IMR-90 (cell line): Measurements from ENCODE around the gene PARD3. TPM values are rescaled to one million over a fixed set of nuclear protein-coding genes. Genes with fewer than 3 reads are reported as not detected.

Experiments
- ATAC-seq: fragments of 200-7000 bp; cut with Tn5 transposase; 2 replicates; pipeline ENCODE4 v1.9.1; 2020; ENCODE audit warnings: low read depth, mild to moderate bottlenecking, moderate library complexity
- BruUV-seq: library from RNA; stranded (reverse); fragments of 400-500 nt; replicated peaks from 2 replicates; lab custom pipeline; 2021; lab: Mats Ljungman, UMichigan
- CTCF ChIA-PET: fragments of 300-600 bp; formaldehyde crosslinking; extraction: SDS; loops from one replicate; lab custom pipeline; 2021; ENCODE audit warnings: antibody characterized with exemption; lab: Yijun Ruan, JAX
- POLR2A ChIA-PET: fragments of 300-600 bp; sonication (Branson Sonifier 250); formaldehyde crosslinking; loops from one replicate; lab custom pipeline; 2022; ENCODE audit warnings: antibody characterized with exemption; ENCODE audit not compliant: unreplicated experiment; lab: Charles Lee
- DNase-seq: peaks from one replicate; pipeline ENCODE4 v3.0.0; 2013
- H2AFZ ChIP-seq: replicated peaks from 2 replicates; pipeline ENCODE3; 2013; ENCODE audit warnings: low read length, mild to moderate bottlenecking; ENCODE audit not compliant: poor library complexity
- H2AK5ac ChIP-seq: 2 replicates; pipeline ENCODE4 v1.6.1; 2013; ENCODE audit warnings: low read depth, low read length, inconsistent platforms
- H2AK9ac ChIP-seq: replicated peaks from 2 replicates; pipeline ENCODE3; 2013; ENCODE audit warnings: mild to moderate bottlenecking, low read depth, low read length, moderate library complexity; ENCODE audit not compliant: poor library complexity
- H2BK120ac ChIP-seq: 2 replicates; pipeline ENCODE4 v1.6.1; 2013; ENCODE audit warnings: low read depth, low read length, inconsistent platforms
- H2BK15ac ChIP-seq: 3 replicates; pipeline ENCODE4 v1.6.1; 2013; ENCODE audit warnings: low read depth, low read length, inconsistent platforms
- H2BK20ac ChIP-seq: 2 replicates; pipeline ENCODE4 v1.6.1; 2013; ENCODE audit warnings: low read depth, mild to moderate bottlenecking, inconsistent platforms, low read length, moderate library complexity
- H2BK5ac ChIP-seq: 2 replicates; pipeline ENCODE4 v1.6.1; 2013; ENCODE audit warnings: mild to moderate bottlenecking, low read depth, low read length, inconsistent platforms; ENCODE audit not compliant: poor library complexity, severe bottlenecking
- H3K14ac ChIP-seq: replicated peaks from 2 replicates; pipeline ENCODE4 v1.6.1; 2013; ENCODE audit warnings: low read depth, low read length, inconsistent platforms
- H3K18ac ChIP-seq: 2 replicates; pipeline ENCODE4 v1.6.1; 2013; ENCODE audit warnings: low read depth, low read length, control low read depth
- H3K23ac ChIP-seq: 2 replicates; pipeline ENCODE4 v1.6.1; 2013; ENCODE audit warnings: low read depth, low read length, inconsistent platforms
- H3K27ac ChIP-seq: 2 replicates; pipeline ENCODE4 v1.5.1; 2013; ENCODE audit warnings: mild to moderate bottlenecking, control low read depth, low read length; ENCODE audit not compliant: insufficient read depth
- H3K27me3 ChIP-seq: 2 replicates; pipeline ENCODE4 v1.6.1; 2013; ENCODE audit warnings: low read length; ENCODE audit not compliant: control insufficient read depth, insufficient read depth
- H3K36me3 ChIP-seq: 2 replicates; pipeline ENCODE4 v1.6.1; 2013; ENCODE audit warnings: low read length, mixed read lengths; ENCODE audit not compliant: control insufficient read depth, insufficient read depth
- H3K4ac ChIP-seq: 2 replicates; pipeline ENCODE4 v1.6.1; 2013; ENCODE audit warnings: low read depth, low read length, inconsistent platforms
- H3K4me1 ChIP-seq: 2 replicates; pipeline ENCODE4 v1.6.1; 2013; ENCODE audit warnings: low read length, mixed read lengths; ENCODE audit not compliant: control insufficient read depth, insufficient read depth
- H3K4me2 ChIP-seq: 2 replicates; pipeline ENCODE4 v1.6.1; 2013; ENCODE audit warnings: low read depth, mild to moderate bottlenecking, control low read depth, low read length, moderate library complexity
- H3K4me3 ChIP-seq: 2 replicates; pipeline ENCODE4 v1.5.1; 2013; ENCODE audit warnings: low read depth, mild to moderate bottlenecking, control low read depth, low read length, moderate library complexity; ENCODE audit not compliant: insufficient read depth
- H3K56ac ChIP-seq: 2 replicates; pipeline ENCODE4 v1.6.1; 2013; ENCODE audit warnings: low read length, inconsistent platforms; ENCODE audit not compliant: insufficient read depth; ENCODE audit errors: extremely low read depth
- H3K79me1 ChIP-seq, 2 experiments: 2 replicates each; pipeline ENCODE4 v1.6.1; 2013; ENCODE audit warnings: low read length in 2 of 2, inconsistent platforms in 1 of 2, low read depth in 1 of 2
- H3K9ac ChIP-seq: 2 replicates; pipeline ENCODE4 v1.6.1; 2013; ENCODE audit warnings: low read depth, low read length, control low read depth
- H3K9me1 ChIP-seq: 2 replicates; pipeline ENCODE4 v1.6.1; 2013; ENCODE audit warnings: low read length, inconsistent platforms; ENCODE audit not compliant: insufficient read depth
- H3K9me3 ChIP-seq: 2 replicates; pipeline ENCODE4 v1.6.1; 2013; ENCODE audit warnings: low read length; ENCODE audit not compliant: control insufficient read depth, insufficient read depth
- H4K20me1 ChIP-seq: 2 replicates; pipeline ENCODE4 v1.6.1; 2013; ENCODE audit warnings: low read length, inconsistent platforms; ENCODE audit not compliant: insufficient read depth
- H4K5ac ChIP-seq: 2 replicates; pipeline ENCODE4 v1.6.1; 2013; ENCODE audit warnings: mild to moderate bottlenecking, low read depth, low read length, control low read depth
- H4K8ac ChIP-seq, 2 experiments: 2 replicates each; pipeline ENCODE4 v1.6.1; 2013; ENCODE audit warnings: low read depth in 2 of 2, low read length in 2 of 2, control low read depth in 1 of 2, inconsistent platforms in 1 of 2
- H4K91ac ChIP-seq: 2 replicates; pipeline ENCODE4 v1.6.1; 2013; ENCODE audit warnings: low read depth, low read length, inconsistent platforms; ENCODE audit not compliant: insufficient read depth
- CEBPB ChIP-seq: IDR thresholded peaks from 2 replicates; pipeline ENCODE4 v1.6.1; 2012; ENCODE audit warnings: low read depth, low read length, improper control_type of control experiment
- CHD1 ChIP-seq: IDR thresholded peaks from 2 replicates; pipeline ENCODE4 v1.6.1; 2012; ENCODE audit warnings: low read depth, low read length, improper control_type of control experiment
- CTCF ChIP-seq: conservative IDR thresholded peaks from 2 replicates; pipeline ENCODE4 v1.5.1; 2012; ENCODE audit warnings: mild to moderate bottlenecking, low read depth, low read length, improper control_type of control experiment
- MXI1 ChIP-seq: IDR thresholded peaks from 2 replicates; pipeline ENCODE4 v1.6.1; 2012; ENCODE audit warnings: low read depth, mild to moderate bottlenecking, low read length, moderate library complexity, borderline replicate concordance
- NFE2L2 ChIP-seq: fragments of 150-350 bp; IDR thresholded peaks from 2 replicates; pipeline ENCODE4 v1.6.1; 2016; ENCODE audit warnings: low read depth, mild to moderate bottlenecking, low read length
- POLR2A ChIP-seq: IDR thresholded peaks from 2 replicates; pipeline ENCODE4 v1.6.1; 2012; ENCODE audit warnings: mild to moderate bottlenecking, low read depth, low read length
- RAD21 ChIP-seq: IDR thresholded peaks from 2 replicates; pipeline ENCODE4 v1.6.1; 2012; ENCODE audit warnings: low read length, improper control_type of control experiment
- RFX5 ChIP-seq: IDR thresholded peaks from 2 replicates; pipeline ENCODE4 v1.8.0; 2012; ENCODE audit warnings: low read depth, mild to moderate bottlenecking, low read length, moderate library complexity
- USF2 ChIP-seq: fragments of 150-350 bp; IDR thresholded peaks from 2 replicates; pipeline ENCODE4 v1.6.1; 2017; ENCODE audit warnings: mild to moderate bottlenecking, antibody characterized with exemption, low read length, low read depth
- WGBS, 2 experiments: methylation state at CpG; one replicate each; pipeline versions ENCODE4 v1.1.5 to v1.1.7; 2013; ENCODE audit warnings: missing lambda C conversion rate in 2 of 2; ENCODE audit not compliant: insufficient read length in 1 of 2; ENCODE audit errors: extremely low coverage in 2 of 2; 5-methylcytosine and 5-hydroxymethylcytosine counted together
- dilution Hi-C: fragments of 300-500 bp; cut with HindIII; formaldehyde crosslinking; loops from one replicate; pipeline ENCODE4 v1.14.3; 2018; ENCODE audit warnings: low sequenced_read_pairs; ENCODE audit not compliant: unreplicated experiment
- in situ Hi-C: fragments of 300-500 bp; cut with MboI; formaldehyde crosslinking; loops from 3 replicates; pipeline ENCODE4 v1.14.3; 2019; ENCODE audit warnings: low sequenced_read_pairs, inconsistent platforms, mixed read lengths
- intact Hi-C: fragments of 100-400 bp; cut with micrococcal nuclease; formaldehyde crosslinking; loops from 2 replicates; pipeline ENCODE4 v1.10.0; 2022
- polyA plus RNA-seq, 3 experiments: library from polyadenylated mRNA; depleted of rRNA; stranded (reverse); fragments of >200 nt; gene quantifications; 2 replicates each; pipeline ENCODE4 v1.2.3, GENCODE V29; 2012; ENCODE audit warnings: low replicate concordance in 1 of 3
- total RNA-seq: library from RNA; depleted of rRNA; stranded (reverse); fragments of >200 nt; gene quantifications from 2 replicates; pipeline ENCODE4 v1.2.3, GENCODE V29; 2012

Gene PARD3
- total and polyA plus RNA-seq, 2 of the 4 experiments (the other 2 are of a cell fraction): 14.6 to 37.5 TPM

GRCh38 chr10:34145715-34146114, 669.4 kb downstream of the PARD3 start:
- Histone ChIP-seq H4K20me1 (no peaks in the 10 kb centered on the region), H2AK5ac (no peak overlapping the region), H3K79me1 (no peaks in the 10 kb centered on the region), H2BK20ac (no peak overlapping the region), H3K18ac (peak overlapping the region; percentile 24; the same call in 1 of the 2 replicates), H3K4me2 (peak overlapping the region; percentile 42; the same call in 1 of the 2 replicates), H3K27ac (no peak overlapping the region), H3K9me1 (no peaks in the 10 kb centered on the region), H3K4me1 (peaks cover 2% of the 10 kb centered on the region; the same call in 1 of the 2 replicates), H3K4me3 (no peak overlapping the region), H2AFZ (no peak overlapping the region), H3K14ac (no peak overlapping the region), H3K9me3 (no peaks in the 10 kb centered on the region), H3K27me3 (no peaks in the 10 kb centered on the region), H2BK120ac (no peak overlapping the region), H2AK9ac (peak overlapping the region; percentile 76), H2BK5ac (peak overlapping the region; percentile 26), H3K23ac (no peak overlapping the region), H4K91ac (no peak overlapping the region), H3K56ac (no peak overlapping the region), H2BK15ac (no peak overlapping the region), H4K8ac (no peak overlapping the region; a peak in 1 of 4 replicates), H4K5ac (no peak overlapping the region; the same call in 1 of the 2 replicates), H3K4ac (no peak overlapping the region), H3K36me3 (no peaks in the 10 kb centered on the region), H3K9ac (no peak overlapping the region)
- WGBS, 2 experiments: no CpG with 5 or more reads among the region's 3 CpGs
- ChIA-PET CTCF (no interaction called here), POLR2A (interaction anchor here (0.6 kb wide), 1 partner anchor 361 kb away, joined by 6 read pairs; no protein-coding TSS in a partner anchor)
- intact Hi-C loops (no loop called here), dilution Hi-C loops (no loop called here), in situ Hi-C loops (no loop called here)
- peak; percentile 64 for DNase-seq
- ATAC-seq: peak; percentile 78
- no TSS peak for BruUV-seq
- TF ChIP-seq RFX5 (no peak), USF2 (no peak), MXI1 (no peak), RAD21 (no peak), CTCF (no peak), CHD1 (no peak), NFE2L2 (no peak), CEBPB (no peak), POLR2A (no peak)
